22Rv1 (cell line): ENCODE measurements around the gene GPS2.

ENCODE experiments used
- CTCF ChIP-seq: fragments of 450-650 bp; IDR thresholded peaks from 2 replicates; pipeline ENCODE4 v1.5.1; 2017; ENCODE audit warnings: mild to moderate bottlenecking
- ZFX ChIP-seq: fragments of 450-650 bp; IDR thresholded peaks from 2 replicates; pipeline ENCODE4 v1.6.1; 2017; ENCODE audit warnings: antibody characterized with exemption, borderline replicate concordance

- TF ChIP-seq CTCF = no peak
- no peak for TF ChIP-seq ZFX
Observed at GRCh38 chr17:7341842-7342241, 26.7 kb upstream of the GPS2 start.
